A549 (cell line): Measurements from ENCODE around the gene AAMP.

ENCODE experiments used
- CTCF ChIP-seq: fragments of >200 bp; sonication (Bioruptor Twin); formaldehyde crosslinking; IDR thresholded peaks from 3 replicates; pipeline ENCODE4 v1.5.1; 2016
- RAD21 ChIP-seq, 2 experiments: fragments of >200 bp in 1 of 2; sonication (Bioruptor Twin) in 1 of 2; formaldehyde crosslinking in 1 of 2; IDR thresholded peaks in 1 of 2; conservative IDR thresholded peaks in 1 of 2; 2 replicates in 1 of 2; 3 replicates in 1 of 2; pipeline ENCODE4 v1.6.1; 2012 to 2018; ENCODE audit warnings: inconsistent platforms in 1 of 2

- TF ChIP-seq CTCF (no peak), RAD21 (conservative IDR thresholded peaks at IDR 0.05 in 1 of 2, IDR thresholded peaks at IDR 0.05 in 1 of 2) (no peak)
These were observed 15.7 kb upstream of the AAMP start for GRCh38 chr2:218285604-218286003.
